HG03442 (cell line): ENCODE data around the gene MPHOSPH8.
"Not testable (repeated sequence)": the region's sequence is repeated elsewhere in the genome, so short reads cannot be mapped to it uniquely, and the experiment has no call there.

ENCODE experiments used
- ATAC-seq: cut with Tn5 transposase; IDR thresholded peaks from one replicate; pipeline ENCODE4 v1.9.1; 2021; ENCODE audit warnings: mild to moderate bottlenecking, moderate library complexity; ENCODE audit not compliant: unreplicated experiment

MPHOSPH8 gene

DNA sequence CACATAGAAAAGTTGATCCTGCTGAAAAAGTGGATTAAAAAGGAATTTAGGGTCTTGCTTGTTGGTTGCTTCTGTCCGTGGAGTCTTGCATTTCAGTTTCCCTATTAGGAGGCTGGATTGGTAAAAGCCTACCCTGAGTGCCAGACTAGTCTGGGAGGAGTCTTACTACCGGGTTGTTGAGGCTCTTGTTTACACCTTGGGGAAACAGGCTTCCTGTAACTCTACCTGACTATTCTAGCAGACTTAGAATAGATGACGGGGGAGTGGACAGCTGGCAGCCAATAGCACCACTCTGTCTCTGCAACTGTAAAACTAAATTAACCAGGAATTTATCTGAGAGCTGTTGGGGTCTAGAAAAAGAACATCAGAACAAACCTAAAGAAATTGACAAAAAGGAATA, 11.3 kb upstream of the MPHOSPH8 start:
- ATAC-seq = no peak

GRCh38 chr13:19624265-19624664, 9.2 kb upstream of the MPHOSPH8 start:
- ATAC-seq = no peak

DNA sequence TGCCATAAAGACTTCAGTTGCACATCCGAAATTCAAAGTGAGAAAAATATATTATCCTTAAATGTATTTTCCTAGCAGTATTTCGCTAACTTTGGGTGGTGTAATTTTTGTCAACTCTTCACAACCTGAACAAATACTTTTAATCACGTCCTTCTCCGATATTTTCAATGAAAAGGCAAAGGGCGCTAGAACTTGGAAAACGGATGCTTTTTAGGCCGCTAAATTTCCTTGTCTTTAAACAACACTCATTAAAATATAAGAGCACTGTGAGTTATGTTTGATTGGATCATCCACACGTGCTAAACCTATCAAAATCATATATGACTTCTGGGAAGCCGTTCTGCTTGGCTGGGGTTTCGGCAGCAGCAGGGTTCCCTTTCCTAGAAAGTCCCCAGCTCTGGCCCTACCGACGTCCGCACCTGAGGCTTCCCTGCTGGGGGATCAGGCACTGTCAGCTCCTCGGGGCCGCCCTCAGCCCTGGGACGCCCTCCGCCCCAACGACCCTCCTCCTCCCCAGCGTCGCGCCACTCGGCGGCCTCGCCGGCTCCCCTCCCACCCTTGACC, 462 bp upstream of the MPHOSPH8 start:
- ATAC-seq = no peak

- ATAC-seq = no peak
These were observed 839 bp downstream of the MPHOSPH8 start for GRCh38 chr13:19634256-19634740.

- ATAC-seq = not testable (repeated sequence)
These were observed 2.5 kb downstream of the MPHOSPH8 start for GRCh38 chr13:19635926-19636325.

GRCh38 chr13:19643652-19644051, 10.2 kb downstream of the MPHOSPH8 start:
- no peak for ATAC-seq

DNA sequence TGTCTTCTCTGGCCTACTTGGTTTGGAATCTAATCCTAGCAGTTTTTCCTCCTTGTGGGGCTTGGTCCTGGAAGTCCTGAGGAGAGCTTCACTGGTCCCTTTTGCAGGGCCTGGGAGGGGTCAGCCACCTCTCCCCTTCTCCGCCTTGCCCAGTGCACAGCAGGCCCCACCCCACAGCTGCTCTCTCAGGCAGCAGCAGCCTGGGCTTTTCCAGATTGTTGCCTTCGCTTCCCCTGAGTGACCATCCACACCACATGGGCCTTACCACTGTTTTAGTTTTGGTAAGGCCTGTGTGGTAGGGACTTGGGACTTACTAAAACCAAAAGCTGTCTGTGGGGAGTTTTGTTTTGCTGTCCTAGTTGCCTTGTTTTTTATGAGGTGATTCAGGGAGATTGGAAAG, 11.5 kb downstream of the MPHOSPH8 start:
- ATAC-seq = no peak

GRCh38 chr13:19646063-19646462, 12.6 kb downstream of the MPHOSPH8 start:
- no peak for ATAC-seq

DNA sequence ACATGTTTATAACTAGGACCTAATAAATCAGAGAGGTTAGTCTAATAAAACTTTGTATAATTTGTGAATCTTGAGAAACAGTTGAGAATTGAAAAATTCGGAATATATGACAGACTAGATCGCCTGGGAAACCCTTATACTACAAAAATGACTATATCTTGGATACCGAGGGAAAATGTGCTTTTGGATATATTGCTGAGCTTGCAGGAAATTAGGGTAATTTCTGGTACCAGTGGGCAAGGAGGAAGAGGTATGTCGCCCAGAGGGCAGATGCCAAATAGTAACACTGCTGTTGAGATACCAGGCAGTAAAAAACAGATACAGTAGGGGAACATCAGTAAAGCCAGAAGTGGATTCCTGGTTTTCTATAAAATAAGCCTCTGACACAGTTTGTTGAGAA, 17.3 kb downstream of the MPHOSPH8 start:
- no peak for ATAC-seq

GRCh38 chr13:19657872-19658591, 24.6 kb downstream of the MPHOSPH8 start:
- ATAC-seq = no peak

GRCh38 chr13:19658831-19659230, 25.4 kb downstream of the MPHOSPH8 start:
- no peak for ATAC-seq

DNA sequence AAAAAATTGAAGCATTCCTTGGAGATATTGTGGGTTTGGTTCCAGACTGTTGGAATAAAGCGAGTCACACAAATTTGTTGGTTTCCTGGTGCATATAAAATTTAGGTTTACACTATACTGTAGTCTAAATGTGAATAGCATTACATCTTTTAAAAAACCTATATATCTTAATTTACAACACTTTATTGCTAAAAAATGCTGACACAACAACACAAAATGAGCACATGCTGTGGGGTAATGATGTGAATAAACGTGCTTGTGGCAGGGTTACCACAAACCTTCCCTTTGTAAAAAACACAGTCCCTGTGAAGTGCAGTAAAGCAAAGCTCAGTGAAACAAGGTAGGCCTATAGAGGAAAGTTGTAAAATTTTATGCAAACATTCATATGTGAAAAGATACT, 27.7 kb downstream of the MPHOSPH8 start:
- no peak for ATAC-seq

GRCh38 chr13:19661561-19661960, 28.1 kb downstream of the MPHOSPH8 start:
- ATAC-seq = no peak

GRCh38 chr13:19663416-19663979, 30.0 kb downstream of the MPHOSPH8 start:
- no peak for ATAC-seq

DNA sequence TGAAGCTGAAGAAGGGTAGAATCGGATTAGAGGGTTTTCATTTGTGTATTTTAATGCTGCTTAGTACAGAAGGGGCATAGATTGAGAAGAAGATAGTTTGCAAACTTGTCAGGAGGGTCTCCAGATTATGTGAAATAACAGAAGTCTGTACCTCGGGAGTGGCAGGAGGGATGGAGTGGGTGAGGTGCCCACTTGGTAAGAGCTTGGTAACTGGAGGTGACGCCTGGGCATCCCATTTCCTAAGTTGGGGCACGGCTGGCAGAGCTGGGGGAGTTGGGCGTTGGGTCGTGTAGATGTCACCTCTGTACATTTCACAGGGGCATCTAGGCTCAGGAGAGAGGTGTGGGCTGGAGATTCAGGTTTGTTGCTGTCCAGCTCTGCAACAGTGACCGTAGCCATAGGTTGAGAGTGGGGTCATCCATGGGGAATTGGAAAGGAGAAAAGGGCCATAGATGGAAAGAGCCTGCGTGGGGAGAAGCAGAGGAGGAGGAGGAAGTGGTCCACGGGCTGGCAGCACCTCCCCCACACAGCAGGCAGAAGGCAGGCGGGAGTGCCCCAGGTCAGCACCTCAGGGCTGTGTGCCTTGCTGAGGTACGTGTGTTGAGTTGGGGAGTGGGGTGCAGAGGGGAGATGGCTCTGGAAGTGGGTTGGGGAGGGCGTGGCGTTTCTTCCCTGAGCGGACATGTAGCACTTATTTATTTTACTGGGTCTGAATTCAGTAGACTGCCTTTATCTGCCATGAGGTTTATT, 31.2 kb downstream of the MPHOSPH8 start:
- no peak for ATAC-seq

DNA sequence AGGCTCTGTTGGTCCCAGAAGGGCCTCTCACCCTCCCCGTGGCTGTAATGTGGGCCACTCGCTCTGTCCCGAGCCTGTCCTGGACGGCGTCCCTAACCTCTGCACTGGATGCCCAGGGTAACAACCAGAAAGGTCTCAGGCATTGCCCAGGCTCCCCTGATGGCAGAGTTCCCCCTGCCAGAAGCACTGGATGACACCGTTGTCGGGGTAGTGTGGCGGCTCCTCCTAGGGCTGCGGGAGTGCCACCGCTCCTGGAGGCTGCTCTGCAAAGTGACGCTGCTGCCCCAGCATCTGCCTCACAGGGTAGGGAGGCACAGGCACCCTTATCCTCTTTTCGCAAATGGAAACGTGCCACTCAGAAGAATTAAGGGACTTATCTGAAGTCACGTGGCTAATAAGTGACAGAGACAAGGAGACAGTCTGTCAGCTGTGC, 32.0 kb downstream of the MPHOSPH8 start:
- no peak for ATAC-seq

DNA sequence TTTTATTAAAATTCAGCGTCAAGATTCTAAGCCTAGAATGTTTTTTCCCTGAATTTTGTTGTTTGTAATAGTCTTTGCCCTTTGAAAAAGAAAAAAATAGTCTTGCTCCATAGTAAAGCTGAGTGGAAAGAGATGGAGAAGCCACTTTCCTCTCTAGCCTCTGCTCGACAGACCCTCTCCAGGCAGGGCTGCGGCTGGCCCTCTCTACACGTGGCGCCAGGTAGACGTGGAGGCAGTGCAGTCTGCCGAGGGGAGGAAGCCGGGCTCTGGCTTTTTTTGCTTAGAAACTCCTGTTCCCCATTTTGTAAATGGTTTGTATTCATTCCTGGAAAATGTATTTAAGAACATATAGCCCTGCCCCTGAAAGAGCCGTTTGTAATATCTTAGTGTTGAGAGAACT, 35.3 kb downstream of the MPHOSPH8 start:
- ATAC-seq = no peak

GRCh38 chr13:19670147-19670546, 36.7 kb downstream of the MPHOSPH8 start:
- ATAC-seq = no peak

DNA sequence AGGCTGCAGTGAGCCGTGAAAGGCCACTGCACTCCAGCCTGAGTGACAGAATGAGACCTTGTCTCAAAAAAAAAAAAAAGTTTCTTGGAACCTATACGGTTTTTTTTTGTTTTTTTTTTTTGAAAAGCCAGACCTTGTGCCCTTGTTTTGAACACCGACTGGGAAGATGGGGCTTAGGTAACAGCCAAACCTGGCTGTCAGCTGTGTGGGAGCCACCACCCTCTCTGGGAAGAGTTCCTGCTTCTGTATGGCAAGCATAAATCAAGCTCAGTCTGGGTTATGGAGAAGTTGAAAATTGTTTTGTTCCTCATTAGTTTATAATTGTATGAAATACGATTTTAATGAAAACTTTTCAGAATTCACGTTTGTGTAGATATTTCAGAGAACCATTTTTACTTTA, 39.5 kb downstream of the MPHOSPH8 start:
- no peak for ATAC-seq

DNA sequence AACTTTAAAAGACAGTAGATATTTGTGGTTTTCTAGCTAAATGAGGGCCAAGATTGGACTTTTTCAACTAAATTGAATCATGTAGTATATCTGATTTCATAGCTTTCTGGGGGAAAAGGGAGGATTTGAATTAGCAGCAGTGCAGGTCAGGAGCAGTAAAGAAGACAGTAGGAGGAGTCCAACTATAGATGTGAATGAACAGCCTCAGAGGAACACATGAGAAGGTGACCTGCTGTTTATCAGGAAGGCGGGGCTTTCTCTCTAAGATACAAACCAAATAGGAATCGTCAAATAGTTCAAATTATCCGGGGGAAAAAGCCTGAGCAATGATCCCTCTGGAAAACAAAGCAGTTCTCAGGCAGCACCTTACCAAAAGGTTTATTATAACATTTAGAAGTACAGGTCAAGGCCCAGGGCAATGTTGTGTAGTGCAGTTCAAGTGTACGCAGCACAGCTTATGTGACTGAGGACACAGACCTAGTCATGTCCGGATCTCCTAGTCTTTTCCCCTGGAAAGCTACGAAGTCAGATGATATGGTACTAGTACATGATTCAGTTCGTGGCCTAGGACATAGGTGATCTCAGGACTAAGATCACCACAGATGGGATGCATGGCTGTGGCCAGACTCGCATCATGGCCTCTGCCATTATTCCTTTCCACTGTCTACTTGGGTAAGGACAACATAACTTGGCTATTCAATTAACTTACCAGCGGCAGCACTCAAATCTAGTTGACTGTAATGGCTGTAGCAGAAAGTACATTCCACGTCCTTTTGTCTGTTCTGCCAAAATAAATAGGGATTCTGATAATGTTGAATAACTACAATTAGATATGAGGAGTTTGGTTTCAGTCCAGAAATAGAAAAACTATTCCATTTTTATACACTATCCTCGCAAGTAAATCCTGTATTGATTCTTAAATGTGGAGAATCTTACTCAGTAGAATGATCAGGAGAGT, 40.3 kb downstream of the MPHOSPH8 start:
- no peak for ATAC-seq
